ENCODE measurements around the gene TBC1D9B. TPM values are rescaled to one million over a fixed set of nuclear protein-coding genes. Genes with fewer than 3 reads are reported as not detected.

The TBC1D9B gene
- total and polyA plus RNA-seq, 2 of the 13 experiments (the other 11 are each of a cell fraction or from before 2014, with no cell fraction given), result 35.0 to 50.0 TPM

DNA sequence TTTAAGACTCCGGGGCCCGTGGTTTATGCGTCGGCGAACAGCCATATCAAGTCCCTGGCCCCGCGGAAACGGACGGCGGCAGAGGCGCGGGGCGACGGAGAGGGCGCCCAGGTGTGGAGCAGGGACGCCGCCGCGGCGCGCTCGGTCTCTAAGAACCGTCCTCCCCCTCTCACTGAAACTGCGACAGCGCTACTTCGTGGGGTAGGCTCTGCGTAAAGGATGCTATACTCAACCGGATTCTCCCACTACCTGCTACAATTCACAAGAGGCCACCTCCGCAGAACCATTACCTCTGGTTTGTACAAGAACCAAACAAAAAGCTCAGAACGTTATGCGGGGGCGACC lies 49.5 kb downstream of the TBC1D9B start (continued):
- TF ChIP-seq HOXA7 (CRISPR knock-in tag; IDR thresholded peaks at IDR 0.05) (no peak), BRCA1 (CRISPR knock-in tag; IDR thresholded peaks at IDR 0.05) (no peak), ZNF333 (CRISPR knock-in tag; IDR thresholded peaks at IDR 0.05; ENCODE audit: borderline replicate concordance) (no peak), NR1H2 (CRISPR knock-in tag; IDR thresholded peaks at IDR 0.05; ENCODE audit: borderline replicate concordance, low read depth) (no peak), ZKSCAN1 (IDR thresholded peaks at IDR 0.05; ENCODE audit: low read length) (no peak), ZNF20 (CRISPR knock-in tag; IDR thresholded peaks at IDR 0.05) (no peak), ZNF563 (CRISPR knock-in tag; IDR thresholded peaks at IDR 0.05) (peak; percentile 8; the same call in 1 of the 2 replicates), KDM2A (CRISPR knock-in tag; IDR thresholded peaks at IDR 0.05; ENCODE audit: borderline replicate concordance, low read depth) (no peak), KLF16 (CRISPR knock-in tag; IDR thresholded peaks at IDR 0.05) (no peak), ZNF263 (CRISPR knock-in tag; IDR thresholded peaks at IDR 0.05) (peak; percentile 88), NR2F6 (IDR thresholded peaks at IDR 0.05) (no peak), NR2F6 (CRISPR knock-in tag; IDR thresholded peaks at IDR 0.05) (no peak), ZBTB2 (CRISPR knock-in tag; IDR thresholded peaks at IDR 0.05; ENCODE audit: low read depth) (no peak), TFE3 (CRISPR knock-in tag; IDR thresholded peaks at IDR 0.05) (no peak), ZC3H4 (CRISPR knock-in tag; IDR thresholded peaks at IDR 0.05; ENCODE audit: borderline replicate concordance) (0 out of 2 replicates have a peak, but pooled peaks have one; percentile 11)
- TF ChIP-seq, protein P1, sequence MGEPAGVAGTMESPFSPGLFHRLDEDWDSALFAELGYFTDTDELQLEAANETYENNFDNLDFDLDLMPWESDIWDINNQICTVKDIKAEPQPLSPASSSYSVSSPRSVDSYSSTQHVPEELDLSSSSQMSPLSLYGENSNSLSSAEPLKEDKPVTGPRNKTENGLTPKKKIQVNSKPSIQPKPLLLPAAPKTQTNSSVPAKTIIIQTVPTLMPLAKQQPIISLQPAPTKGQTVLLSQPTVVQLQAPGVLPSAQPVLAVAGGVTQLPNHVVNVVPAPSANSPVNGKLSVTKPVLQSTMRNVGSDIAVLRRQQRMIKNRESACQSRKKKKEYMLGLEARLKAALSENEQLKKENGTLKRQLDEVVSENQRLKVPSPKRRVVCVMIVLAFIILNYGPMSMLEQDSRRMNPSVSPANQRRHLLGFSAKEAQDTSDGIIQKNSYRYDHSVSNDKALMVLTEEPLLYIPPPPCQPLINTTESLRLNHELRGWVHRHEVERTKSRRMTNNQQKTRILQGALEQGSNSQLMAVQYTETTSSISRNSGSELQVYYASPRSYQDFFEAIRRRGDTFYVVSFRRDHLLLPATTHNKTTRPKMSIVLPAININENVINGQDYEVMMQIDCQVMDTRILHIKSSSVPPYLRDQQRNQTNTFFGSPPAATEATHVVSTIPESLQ (CRISPR knock-in tag; conservative IDR thresholded peaks at IDR 0.05), result no peak
- TF ChIP-seq, protein P2, sequence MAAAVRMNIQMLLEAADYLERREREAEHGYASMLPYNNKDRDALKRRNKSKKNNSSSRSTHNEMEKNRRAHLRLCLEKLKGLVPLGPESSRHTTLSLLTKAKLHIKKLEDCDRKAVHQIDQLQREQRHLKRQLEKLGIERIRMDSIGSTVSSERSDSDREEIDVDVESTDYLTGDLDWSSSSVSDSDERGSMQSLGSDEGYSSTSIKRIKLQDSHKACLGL (CRISPR knock-in tag; IDR thresholded peaks at IDR 0.05), result no peak
- TF ChIP-seq, protein P3, sequence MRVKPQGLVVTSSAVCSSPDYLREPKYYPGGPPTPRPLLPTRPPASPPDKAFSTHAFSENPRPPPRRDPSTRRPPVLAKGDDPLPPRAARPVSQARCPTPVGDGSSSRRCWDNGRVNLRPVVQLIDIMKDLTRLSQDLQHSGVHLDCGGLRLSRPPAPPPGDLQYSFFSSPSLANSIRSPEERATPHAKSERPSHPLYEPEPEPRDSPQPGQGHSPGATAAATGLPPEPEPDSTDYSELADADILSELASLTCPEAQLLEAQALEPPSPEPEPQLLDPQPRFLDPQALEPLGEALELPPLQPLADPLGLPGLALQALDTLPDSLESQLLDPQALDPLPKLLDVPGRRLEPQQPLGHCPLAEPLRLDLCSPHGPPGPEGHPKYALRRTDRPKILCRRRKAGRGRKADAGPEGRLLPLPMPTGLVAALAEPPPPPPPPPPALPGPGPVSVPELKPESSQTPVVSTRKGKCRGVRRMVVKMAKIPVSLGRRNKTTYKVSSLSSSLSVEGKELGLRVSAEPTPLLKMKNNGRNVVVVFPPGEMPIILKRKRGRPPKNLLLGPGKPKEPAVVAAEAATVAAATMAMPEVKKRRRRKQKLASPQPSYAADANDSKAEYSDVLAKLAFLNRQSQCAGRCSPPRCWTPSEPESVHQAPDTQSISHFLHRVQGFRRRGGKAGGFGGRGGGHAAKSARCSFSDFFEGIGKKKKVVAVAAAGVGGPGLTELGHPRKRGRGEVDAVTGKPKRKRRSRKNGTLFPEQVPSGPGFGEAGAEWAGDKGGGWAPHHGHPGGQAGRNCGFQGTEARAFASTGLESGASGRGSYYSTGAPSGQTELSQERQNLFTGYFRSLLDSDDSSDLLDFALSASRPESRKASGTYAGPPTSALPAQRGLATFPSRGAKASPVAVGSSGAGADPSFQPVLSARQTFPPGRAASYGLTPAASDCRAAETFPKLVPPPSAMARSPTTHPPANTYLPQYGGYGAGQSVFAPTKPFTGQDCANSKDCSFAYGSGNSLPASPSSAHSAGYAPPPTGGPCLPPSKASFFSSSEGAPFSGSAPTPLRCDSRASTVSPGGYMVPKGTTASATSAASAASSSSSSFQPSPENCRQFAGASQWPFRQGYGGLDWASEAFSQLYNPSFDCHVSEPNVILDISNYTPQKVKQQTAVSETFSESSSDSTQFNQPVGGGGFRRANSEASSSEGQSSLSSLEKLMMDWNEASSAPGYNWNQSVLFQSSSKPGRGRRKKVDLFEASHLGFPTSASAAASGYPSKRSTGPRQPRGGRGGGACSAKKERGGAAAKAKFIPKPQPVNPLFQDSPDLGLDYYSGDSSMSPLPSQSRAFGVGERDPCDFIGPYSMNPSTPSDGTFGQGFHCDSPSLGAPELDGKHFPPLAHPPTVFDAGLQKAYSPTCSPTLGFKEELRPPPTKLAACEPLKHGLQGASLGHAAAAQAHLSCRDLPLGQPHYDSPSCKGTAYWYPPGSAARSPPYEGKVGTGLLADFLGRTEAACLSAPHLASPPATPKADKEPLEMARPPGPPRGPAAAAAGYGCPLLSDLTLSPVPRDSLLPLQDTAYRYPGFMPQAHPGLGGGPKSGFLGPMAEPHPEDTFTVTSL (CRISPR knock-in tag; IDR thresholded peaks at IDR 0.05; ENCODE audit: borderline replicate concordance), result 0 out of 2 replicates have a peak, but pooled peaks have one; percentile 25

Measured in HepG2 (cell line).